Astrocyte (in vitro differentiated cells and primary cell): ENCODE results near the gene NR6A1. TPM values are rescaled to one million over a fixed set of nuclear protein-coding genes. Genes with fewer than 3 reads are reported as not detected.

Source experiments
- DNase-seq: peaks from one replicate; pipeline ENCODE4 v3.0.0-alpha.2; 2010; ENCODE audit warnings: low read depth
- FAIRE-seq: peaks from 2 replicates; lab custom pipeline; 2011; peaks lifted over from hg19 to GRCh38; lab: Jason Lieb, UNC
- H2AFZ ChIP-seq: 2 replicates; pipeline ENCODE4 v1.6.0; 2012; ENCODE audit warnings: low read depth, low read length, inconsistent platforms
- H3K27ac ChIP-seq: 2 replicates; pipeline ENCODE4 v1.5.1; 2011; ENCODE audit warnings: low read depth, low read length, inconsistent platforms
- H3K27me3 ChIP-seq: 2 replicates; pipeline ENCODE4 v1.6.0; 2011; ENCODE audit warnings: low read length, inconsistent platforms; ENCODE audit not compliant: insufficient read depth
- H3K36me3 ChIP-seq: 2 replicates; pipeline ENCODE4 v1.5.1; 2011; ENCODE audit warnings: low read length, inconsistent platforms; ENCODE audit not compliant: insufficient read depth
- H3K4me1 ChIP-seq: 2 replicates; pipeline ENCODE4 v1.5.1; 2011; ENCODE audit warnings: low read length, inconsistent platforms; ENCODE audit not compliant: insufficient read depth
- H3K4me2 ChIP-seq: 2 replicates; pipeline ENCODE4 v1.6.0; 2012; ENCODE audit warnings: low read length, inconsistent platforms
- H3K4me3 ChIP-seq: 2 replicates; pipeline ENCODE4 v1.5.1; 2011; ENCODE audit warnings: low read depth, mild to moderate bottlenecking, low read length, inconsistent platforms; ENCODE audit not compliant: insufficient read depth
- H3K79me2 ChIP-seq: 2 replicates; pipeline ENCODE4 v1.6.0; 2012; ENCODE audit warnings: mild to moderate bottlenecking, low read length, inconsistent platforms; ENCODE audit not compliant: insufficient read depth
- H3K9ac ChIP-seq: 2 replicates; pipeline ENCODE4 v1.6.0; 2012; ENCODE audit warnings: mild to moderate bottlenecking, low read length, inconsistent platforms
- H3K9me3 ChIP-seq: 2 replicates; pipeline ENCODE4 v1.5.1; 2012; ENCODE audit warnings: low read depth, mild to moderate bottlenecking, low read length, inconsistent platforms; ENCODE audit not compliant: insufficient read depth
- H4K20me1 ChIP-seq: 2 replicates; pipeline ENCODE4 v1.6.0; 2012; ENCODE audit warnings: low read length, inconsistent platforms; ENCODE audit not compliant: insufficient read depth
- H3K27ac Mint-ChIP-seq: one replicate; pipeline ENCODE4 v1.8.0; 2021; ENCODE audit warnings: mild to moderate bottlenecking, mixed read lengths; ENCODE audit not compliant: unreplicated experiment
- H3K27me3 Mint-ChIP-seq: one replicate; pipeline ENCODE4 v1.8.0; 2021; ENCODE audit warnings: low read depth, mixed read lengths; ENCODE audit not compliant: unreplicated experiment
- H3K36me3 Mint-ChIP-seq: one replicate; pipeline ENCODE4 v1.8.0; 2021; ENCODE audit warnings: low read depth, mixed read lengths; ENCODE audit not compliant: unreplicated experiment
- H3K4me1 Mint-ChIP-seq: one replicate; pipeline ENCODE4 v1.8.0; 2021; ENCODE audit warnings: low read depth, mixed read lengths; ENCODE audit not compliant: unreplicated experiment
- H3K4me3 Mint-ChIP-seq: one replicate; pipeline ENCODE4 v1.8.0; 2021; ENCODE audit warnings: mild to moderate bottlenecking, moderate library complexity, mixed read lengths; ENCODE audit not compliant: unreplicated experiment
- H3K9me3 Mint-ChIP-seq: one replicate; pipeline ENCODE4 v1.8.0; 2021; ENCODE audit warnings: mild to moderate bottlenecking, mixed read lengths; ENCODE audit not compliant: unreplicated experiment
- EZH2 ChIP-seq: IDR thresholded peaks from 2 replicates; pipeline ENCODE4 v1.6.1; 2012; ENCODE audit warnings: mild to moderate bottlenecking, low read length, inconsistent platforms; ENCODE audit not compliant: insufficient read depth
- total RNA-seq: library from RNA; stranded (reverse); gene quantifications from 2 replicates; pipeline ENCODE4 v1.2.1, GENCODE V29; 2021
- TF ChIP-seq, protein P1 (sequence below): IDR thresholded peaks from 2 replicates; pipeline ENCODE4 v1.5.1; 2011; ENCODE audit warnings: low read depth, mild to moderate bottlenecking, inconsistent platforms, low read length, moderate library complexity; ENCODE audit not compliant: insufficient read depth

The NR6A1 gene
- total RNA-seq, 1 donor from 2014 or later, result 20.8 TPM

DNA sequence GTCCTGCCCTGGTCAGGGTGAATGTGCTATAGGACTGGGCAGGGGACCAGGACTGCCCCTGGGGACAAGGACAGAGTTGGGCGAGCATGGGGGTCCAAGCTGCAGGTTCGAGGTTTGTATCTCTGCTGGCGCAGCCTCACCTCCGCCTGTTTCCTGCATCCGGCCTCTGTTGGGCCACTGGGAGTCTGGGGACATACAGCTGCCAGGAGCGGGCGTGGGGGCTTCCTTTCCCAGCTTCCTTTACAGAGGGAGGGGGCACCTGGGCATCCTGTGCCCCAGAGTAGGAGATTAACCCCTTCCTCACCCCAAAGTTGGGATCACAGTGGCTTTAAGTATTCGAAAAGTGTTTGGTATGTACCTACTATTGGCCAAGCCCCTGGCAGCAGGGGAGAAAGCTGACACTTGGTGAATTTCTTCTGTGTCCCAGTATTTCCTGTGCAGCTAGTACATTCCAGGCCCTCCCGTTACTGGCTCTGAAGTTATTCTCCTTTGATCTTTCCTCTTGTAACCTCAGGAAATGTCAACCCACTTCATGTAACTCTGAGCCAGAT, 24.8 kb upstream of the NR6A1 start:
- H3K36me3 ChIP-seq, result no peaks in the 10 kb centered on the region
- peaks cover 18% of the 10 kb centered on the region for H3K4me1 Mint-ChIP-seq
- no peaks in the 10 kb centered on the region for H3K79me2 ChIP-seq
- no peaks in the 10 kb centered on the region for H3K9me3 ChIP-seq
- H2AFZ ChIP-seq, result peak overlapping the region; percentile 29
- peaks cover 11% of the 10 kb centered on the region for H3K4me1 ChIP-seq
- H3K36me3 Mint-ChIP-seq, result peaks cover 16% of the 10 kb centered on the region
- H3K4me2 ChIP-seq, result no peak overlapping the region
- peak overlapping the region; percentile 88 for H3K27ac Mint-ChIP-seq
- H3K27me3 ChIP-seq, result no peaks in the 10 kb centered on the region
- FAIRE-seq, result no peak
- no peak overlapping the region for H3K4me3 Mint-ChIP-seq
- no peaks in the 10 kb centered on the region for H3K9me3 Mint-ChIP-seq
- no peaks in the 10 kb centered on the region for H4K20me1 ChIP-seq
- peak; percentile 43 for DNase-seq
- H3K9ac ChIP-seq, result no peak overlapping the region
- no peaks in the 10 kb centered on the region for H3K27me3 Mint-ChIP-seq
- no peak for TF ChIP-seq EZH2
- no peak overlapping the region for H3K4me3 ChIP-seq
- no peak overlapping the region for H3K27ac ChIP-seq

DNA sequence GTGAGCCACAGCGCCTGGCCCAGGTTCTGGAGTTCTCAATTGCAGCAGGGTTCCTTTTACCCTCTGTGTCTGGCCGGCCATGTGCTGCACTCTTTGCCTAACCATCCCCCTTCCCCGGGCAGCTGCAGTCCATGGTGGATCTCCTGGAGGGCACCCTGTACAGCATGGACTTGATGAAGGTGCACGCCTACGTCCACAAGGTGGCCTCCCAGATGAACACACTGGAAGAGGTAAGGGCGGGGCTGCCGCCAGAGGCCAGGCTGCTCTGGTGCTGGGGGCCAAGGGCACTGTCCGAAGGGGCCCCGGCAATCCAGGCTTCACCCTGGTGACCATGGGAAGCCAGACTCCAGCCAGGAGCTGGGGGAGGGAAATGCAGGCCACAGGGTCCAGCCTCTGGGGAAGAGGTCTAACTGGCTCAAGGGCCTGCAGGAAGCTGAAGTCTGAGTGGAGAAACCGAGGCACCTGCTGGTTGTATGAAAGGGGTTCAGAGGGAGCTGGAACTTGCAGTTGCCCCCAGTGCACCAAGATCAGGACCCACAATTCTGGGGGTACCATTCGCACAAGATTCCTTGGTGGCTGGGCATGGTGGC, 23.9 kb upstream of the NR6A1 start:
- Mint-ChIP-seq H3K4me1 (peaks cover 18% of the 10 kb centered on the region), H3K27me3 (no peaks in the 10 kb centered on the region), H3K36me3 (peaks cover 13% of the 10 kb centered on the region), H3K27ac (no peak overlapping the region), H3K9me3 (no peaks in the 10 kb centered on the region), H3K4me3 (no peak overlapping the region)
- H4K20me1 ChIP-seq, result no peaks in the 10 kb centered on the region
- no peak overlapping the region for H3K4me2 ChIP-seq
- no peaks in the 10 kb centered on the region for H3K79me2 ChIP-seq
- FAIRE-seq (no peak), DNase-seq (no peak)
- H2AFZ ChIP-seq, result no peak overlapping the region
- H3K36me3 ChIP-seq, result no peaks in the 10 kb centered on the region
- TF ChIP-seq EZH2, result no peak
- TF ChIP-seq, protein P1, sequence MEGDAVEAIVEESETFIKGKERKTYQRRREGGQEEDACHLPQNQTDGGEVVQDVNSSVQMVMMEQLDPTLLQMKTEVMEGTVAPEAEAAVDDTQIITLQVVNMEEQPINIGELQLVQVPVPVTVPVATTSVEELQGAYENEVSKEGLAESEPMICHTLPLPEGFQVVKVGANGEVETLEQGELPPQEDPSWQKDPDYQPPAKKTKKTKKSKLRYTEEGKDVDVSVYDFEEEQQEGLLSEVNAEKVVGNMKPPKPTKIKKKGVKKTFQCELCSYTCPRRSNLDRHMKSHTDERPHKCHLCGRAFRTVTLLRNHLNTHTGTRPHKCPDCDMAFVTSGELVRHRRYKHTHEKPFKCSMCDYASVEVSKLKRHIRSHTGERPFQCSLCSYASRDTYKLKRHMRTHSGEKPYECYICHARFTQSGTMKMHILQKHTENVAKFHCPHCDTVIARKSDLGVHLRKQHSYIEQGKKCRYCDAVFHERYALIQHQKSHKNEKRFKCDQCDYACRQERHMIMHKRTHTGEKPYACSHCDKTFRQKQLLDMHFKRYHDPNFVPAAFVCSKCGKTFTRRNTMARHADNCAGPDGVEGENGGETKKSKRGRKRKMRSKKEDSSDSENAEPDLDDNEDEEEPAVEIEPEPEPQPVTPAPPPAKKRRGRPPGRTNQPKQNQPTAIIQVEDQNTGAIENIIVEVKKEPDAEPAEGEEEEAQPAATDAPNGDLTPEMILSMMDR, result no peak
- peaks cover 5% of the 10 kb centered on the region for H3K4me1 ChIP-seq
- H3K27ac ChIP-seq, result no peak overlapping the region
- no peaks in the 10 kb centered on the region for H3K27me3 ChIP-seq
- H3K4me3 ChIP-seq, result no peak overlapping the region
- H3K9me3 ChIP-seq, result no peaks in the 10 kb centered on the region
- H3K9ac ChIP-seq, result no peak overlapping the region

- H3K4me1 Mint-ChIP-seq, result peaks cover 18% of the 10 kb centered on the region
These were observed 22.0 kb upstream of the NR6A1 start for GRCh38 chr9:124793015-124793541.

More at GRCh38 chr9:124793015-124793541, 22.0 kb upstream of the NR6A1 start:
- Histone ChIP-seq H3K79me2 (no peaks in the 10 kb centered on the region), H4K20me1 (no peaks in the 10 kb centered on the region), H2AFZ (no peak overlapping the region), H3K4me1 (peaks cover 5% of the 10 kb centered on the region), H3K9me3 (no peaks in the 10 kb centered on the region), H3K27ac (no peak overlapping the region), H3K9ac (no peak overlapping the region), H3K27me3 (no peaks in the 10 kb centered on the region), H3K4me3 (no peak overlapping the region), H3K4me2 (no peak overlapping the region), H3K36me3 (no peaks in the 10 kb centered on the region)
- no peak overlapping the region for H3K27ac Mint-ChIP-seq
- no peak overlapping the region for H3K4me3 Mint-ChIP-seq
- no peaks in the 10 kb centered on the region for H3K9me3 Mint-ChIP-seq
- FAIRE-seq (no peak), DNase-seq (no peak)
- TF ChIP-seq, protein P1, result no peak
- TF ChIP-seq EZH2, result no peak
- H3K36me3 Mint-ChIP-seq, result peaks cover 14% of the 10 kb centered on the region
- no peaks in the 10 kb centered on the region for H3K27me3 Mint-ChIP-seq
